ENCODE data around the gene TRPM3.

The TRPM3 gene

GRCh38 chr9:70481471-70481870, 640.0 kb downstream of the TRPM3 start:
- H3K9me3 ChIP-seq (ENCODE audit: control insufficient read depth, insufficient read depth, low read depth, low read length) = no peaks in the 10 kb centered on the region
- ChIA-PET CTCF (interaction anchor here (0.5 to 1.7 kb wide), 2 partner anchors 71 to 93 kb away, joined by 3 read pairs; no protein-coding TSS in a partner anchor), POLR2A (no interaction called here)
- no peaks in the 10 kb centered on the region for H3K36me3 ChIP-seq (ENCODE audit: control insufficient read depth in 2 of 2, insufficient read depth in 1 of 2, low read length in 2 of 2)
- H3K27ac ChIP-seq (ENCODE audit: extremely low read depth, low read depth, low read length) = no peak overlapping the region
- H3K4me1 ChIP-seq (ENCODE audit: control insufficient read depth, insufficient read depth, low read length) = no peaks in the 10 kb centered on the region
- H3K4me3 ChIP-seq (ENCODE audit: low read depth, low read length) = no peak overlapping the region
- no peak for TF ChIP-seq ZNF184 (tag by site-specific recombination; IDR thresholded peaks at IDR 0.05)

- CTCF ChIA-PET = interaction anchor here (0.6 to 2.1 kb wide), 3 partner anchors 30 to 397 kb away, joined by 3 to 13 read pairs (median 3); no protein-coding TSS in a partner anchor
- Histone ChIP-seq H3K9me3 (ENCODE audit: control insufficient read depth, insufficient read depth, low read depth, low read length) (no peaks in the 10 kb centered on the region), H3K4me3 (ENCODE audit: low read depth, low read length) (no peak overlapping the region), H3K4me1 (ENCODE audit: control insufficient read depth, insufficient read depth, low read length) (no peaks in the 10 kb centered on the region), H3K36me3 (ENCODE audit: control insufficient read depth in 2 of 2, insufficient read depth in 1 of 2, low read length in 2 of 2) (no peaks in the 10 kb centered on the region), H3K27ac (ENCODE audit: extremely low read depth, low read depth, low read length) (no peak overlapping the region)
- POLR2A ChIA-PET = interaction anchor here (1.2 to 2.4 kb wide), 2 partner anchors 19 to 60 kb away, joined by 3 to 9 read pairs; no protein-coding TSS in a partner anchor
- no peak for TF ChIP-seq ZNF221 (tag by site-specific recombination; IDR thresholded peaks at IDR 0.05; ENCODE audit: borderline replicate concordance)
- no peak for TF ChIP-seq MEIS1 (CRISPR knock-in tag; IDR thresholded peaks at IDR 0.05; ENCODE audit: borderline replicate concordance)
- TF ChIP-seq ZNF335 (tag by site-specific recombination; conservative IDR thresholded peaks at IDR 0.05) = no peak
- no peak for TF ChIP-seq ZNF670 (tag by site-specific recombination; IDR thresholded peaks at IDR 0.05; ENCODE audit: low read depth)
- no peak for TF ChIP-seq ZNF768 (tag by site-specific recombination; IDR thresholded peaks at IDR 0.05)
- TF ChIP-seq, protein P1, sequence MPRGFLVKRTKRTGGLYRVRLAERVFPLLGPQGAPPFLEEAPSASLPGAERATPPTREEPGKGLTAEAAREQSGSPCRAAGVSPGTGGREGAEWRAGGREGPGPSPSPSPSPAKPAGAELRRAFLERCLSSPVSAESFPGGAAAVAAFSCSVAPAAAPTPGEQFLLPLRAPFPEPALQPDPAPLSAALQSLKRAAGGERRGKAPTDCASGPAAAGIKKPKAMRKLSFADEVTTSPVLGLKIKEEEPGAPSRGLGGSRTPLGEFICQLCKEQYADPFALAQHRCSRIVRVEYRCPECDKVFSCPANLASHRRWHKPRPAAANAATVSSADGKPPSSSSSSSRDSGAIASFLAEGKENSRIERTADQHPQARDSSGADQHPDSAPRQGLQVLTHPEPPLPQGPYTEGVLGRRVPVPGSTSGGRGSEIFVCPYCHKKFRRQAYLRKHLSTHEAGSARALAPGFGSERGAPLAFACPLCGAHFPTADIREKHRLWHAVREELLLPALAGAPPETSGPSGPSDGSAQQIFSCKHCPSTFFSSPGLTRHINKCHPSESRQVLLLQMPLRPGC (tag by site-specific recombination; IDR thresholded peaks at IDR 0.05) = no peak
These were observed 640.9 kb downstream of the TRPM3 start for GRCh38 chr9:70480405-70480980.

DNA sequence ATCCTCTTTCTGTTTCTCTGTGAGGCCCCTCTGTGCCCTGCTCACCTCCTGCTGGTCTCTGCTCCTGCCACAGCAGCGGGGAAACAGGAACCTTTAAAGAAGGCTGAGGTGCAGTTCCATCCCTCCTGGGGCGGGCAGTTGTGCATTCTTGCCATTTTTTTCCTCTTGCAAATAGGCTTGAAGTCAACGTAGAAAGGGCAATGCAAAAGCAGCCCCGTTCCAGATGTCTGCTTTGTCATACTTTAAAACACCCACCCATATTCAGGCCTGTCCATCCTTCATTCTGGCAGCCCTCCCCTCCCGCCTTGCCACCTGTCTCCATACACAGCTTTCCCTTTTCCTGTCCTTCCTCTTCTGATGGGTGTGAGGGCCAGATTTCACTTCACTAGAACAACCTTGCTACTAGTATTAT, 641.5 kb downstream of the TRPM3 start:
- Histone ChIP-seq H3K36me3 (ENCODE audit: control insufficient read depth in 2 of 2, insufficient read depth in 1 of 2, low read length in 2 of 2) (no peaks in the 10 kb centered on the region), H3K9me3 (ENCODE audit: control insufficient read depth, insufficient read depth, low read depth, low read length) (no peaks in the 10 kb centered on the region), H3K4me3 (ENCODE audit: low read depth, low read length) (no peak overlapping the region), H3K4me1 (ENCODE audit: control insufficient read depth, insufficient read depth, low read length) (no peaks in the 10 kb centered on the region), H3K27ac (ENCODE audit: extremely low read depth, low read depth, low read length) (no peak overlapping the region)
- POLR2A ChIA-PET = interaction anchor here (1.2 to 2.4 kb wide), 2 partner anchors 20 to 59 kb away, joined by 3 to 9 read pairs; no protein-coding TSS in a partner anchor
- no peak for TF ChIP-seq PRDM6 (tag by site-specific recombination; IDR thresholded peaks at IDR 0.05)
- no peak for TF ChIP-seq ZNF510 (tag by site-specific recombination; IDR thresholded peaks at IDR 0.05; ENCODE audit: insufficient replicate concordance)
- TF ChIP-seq ZNF677 (tag by site-specific recombination; IDR thresholded peaks at IDR 0.05) = no peak
- TF ChIP-seq ZIC2 (tag by site-specific recombination; IDR thresholded peaks at IDR 0.05) = peak; percentile 54
- TF ChIP-seq, protein P2, sequence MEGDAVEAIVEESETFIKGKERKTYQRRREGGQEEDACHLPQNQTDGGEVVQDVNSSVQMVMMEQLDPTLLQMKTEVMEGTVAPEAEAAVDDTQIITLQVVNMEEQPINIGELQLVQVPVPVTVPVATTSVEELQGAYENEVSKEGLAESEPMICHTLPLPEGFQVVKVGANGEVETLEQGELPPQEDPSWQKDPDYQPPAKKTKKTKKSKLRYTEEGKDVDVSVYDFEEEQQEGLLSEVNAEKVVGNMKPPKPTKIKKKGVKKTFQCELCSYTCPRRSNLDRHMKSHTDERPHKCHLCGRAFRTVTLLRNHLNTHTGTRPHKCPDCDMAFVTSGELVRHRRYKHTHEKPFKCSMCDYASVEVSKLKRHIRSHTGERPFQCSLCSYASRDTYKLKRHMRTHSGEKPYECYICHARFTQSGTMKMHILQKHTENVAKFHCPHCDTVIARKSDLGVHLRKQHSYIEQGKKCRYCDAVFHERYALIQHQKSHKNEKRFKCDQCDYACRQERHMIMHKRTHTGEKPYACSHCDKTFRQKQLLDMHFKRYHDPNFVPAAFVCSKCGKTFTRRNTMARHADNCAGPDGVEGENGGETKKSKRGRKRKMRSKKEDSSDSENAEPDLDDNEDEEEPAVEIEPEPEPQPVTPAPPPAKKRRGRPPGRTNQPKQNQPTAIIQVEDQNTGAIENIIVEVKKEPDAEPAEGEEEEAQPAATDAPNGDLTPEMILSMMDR (tag by site-specific recombination; IDR thresholded peaks at IDR 0.05) = no peak
- TF ChIP-seq, protein P3, sequence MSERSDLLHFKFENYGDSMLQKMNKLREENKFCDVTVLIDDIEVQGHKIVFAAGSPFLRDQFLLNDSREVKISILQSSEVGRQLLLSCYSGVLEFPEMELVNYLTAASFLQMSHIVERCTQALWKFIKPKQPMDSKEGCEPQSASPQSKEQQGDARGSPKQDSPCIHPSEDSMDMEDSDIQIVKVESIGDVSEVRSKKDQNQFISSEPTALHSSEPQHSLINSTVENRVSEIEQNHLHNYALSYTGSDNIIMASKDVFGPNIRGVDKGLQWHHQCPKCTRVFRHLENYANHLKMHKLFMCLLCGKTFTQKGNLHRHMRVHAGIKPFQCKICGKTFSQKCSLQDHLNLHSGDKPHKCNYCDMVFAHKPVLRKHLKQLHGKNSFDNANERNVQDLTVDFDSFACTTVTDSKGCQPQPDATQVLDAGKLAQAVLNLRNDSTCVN (tag by site-specific recombination; optimal IDR thresholded peaks at IDR 0.05) = no peak
- TF ChIP-seq SALL2 (tag by site-specific recombination; IDR thresholded peaks at IDR 0.05; ENCODE audit: borderline replicate concordance) = no peak
- CTCF ChIA-PET = interaction anchor here (0.6 to 2.1 kb wide), 4 partner anchors 9 to 1264 kb away, joined by 3 to 13 read pairs (median 6); no protein-coding TSS in a partner anchor
